Endothelial cell of umbilical vein (primary cell): Measurements from ENCODE around the gene IGFBPL1.

Source experiments
- CTCF ChIP-seq, 2 donors: IDR thresholded peaks; 1 replicate in 1 of 2; 2 replicates in 1 of 2; pipeline ENCODE4 v1.5.1; 2011; ENCODE audit warnings: low read length in 2 of 2, mild to moderate bottlenecking in 2 of 2, moderate library complexity in 2 of 2, control low read depth in 1 of 2, inconsistent platforms in 1 of 2, low read depth in 1 of 2; ENCODE audit not compliant: insufficient read depth in 1 of 2; ENCODE audit errors: extremely low read depth in 1 of 2
- EZH2 ChIP-seq: IDR thresholded peaks from 2 replicates; pipeline ENCODE4 v1.6.1; 2012; ENCODE audit warnings: borderline replicate concordance, low read depth, mild to moderate bottlenecking, moderate library complexity, low read length, inconsistent platforms; ENCODE audit not compliant: severe bottlenecking
- FOS ChIP-seq: IDR thresholded peaks from 2 replicates; pipeline ENCODE4 v1.6.1; 2011; ENCODE audit warnings: mild to moderate bottlenecking, low read length, moderate library complexity, borderline replicate concordance; ENCODE audit not compliant: insufficient read depth
- JUN ChIP-seq: IDR thresholded peaks from 2 replicates; pipeline ENCODE4 v1.6.1; 2011; ENCODE audit warnings: borderline replicate concordance, low read depth; ENCODE audit not compliant: insufficient read length, insufficient read depth
- MAX ChIP-seq: IDR thresholded peaks from 2 replicates; pipeline ENCODE4 v1.6.1; 2011; ENCODE audit not compliant: insufficient read depth, insufficient read length
- MYC ChIP-seq: IDR thresholded peaks from one replicate; pipeline ENCODE4 v1.6.1; 2011; ENCODE audit warnings: mild to moderate bottlenecking, low read depth, low read length
- POLR2A ChIP-seq: IDR thresholded peaks from 2 replicates; pipeline ENCODE4 v1.6.1; 2012; ENCODE audit warnings: low read depth, mild to moderate bottlenecking, control low read depth, low read length
- POLR2AphosphoS5 ChIP-seq: IDR thresholded peaks from 2 replicates; pipeline ENCODE4 v1.6.1; 2012; ENCODE audit warnings: low read depth, mild to moderate bottlenecking, control low read depth, low read length, moderate library complexity; ENCODE audit not compliant: insufficient read depth

GRCh38 chr9:38421498-38422211, 2.6 kb downstream of the IGFBPL1 start:
- no peak for TF ChIP-seq FOS
- no peak for TF ChIP-seq EZH2
- no peak for TF ChIP-seq POLR2AphosphoS5
- no peak for TF ChIP-seq POLR2A
- no peak for TF ChIP-seq JUN
- TF ChIP-seq CTCF (IDR thresholded peaks at IDR 0.05; ENCODE audit: extremely low read depth in 1 of 2, insufficient read depth in 1 of 2, low read depth in 1 of 2, low read length in 2 of 2): no peak
- TF ChIP-seq MYC: no peak
- TF ChIP-seq MAX: no peak
